BE2C (cell line): ENCODE data around the gene ACAP1.
"Not testable (repeated sequence)": the region's sequence is repeated elsewhere in the genome, so short reads cannot be mapped to it uniquely, and the experiment has no call there.

Experiments
- DNase-seq: peaks from one replicate; pipeline ENCODE4 v3.0.0-alpha.2; 2020
- H3K27me3 ChIP-seq: fragments of 250-450 bp; sonication (Bioruptor Pico); 2 replicates; pipeline ENCODE4 v1.5.1; 2020; ENCODE audit warnings: mild to moderate bottlenecking
- H3K36me3 ChIP-seq: fragments of 250-450 bp; sonication (Bioruptor Pico); 2 replicates; pipeline ENCODE4 v1.5.1; 2020; ENCODE audit warnings: mild to moderate bottlenecking
- H3K4me1 ChIP-seq: fragments of 250-450 bp; sonication (Bioruptor Pico); 2 replicates; pipeline ENCODE4 v1.5.1; 2020
- H3K4me3 ChIP-seq: 2 replicates; pipeline ENCODE4 v1.5.1; 2011; ENCODE audit warnings: low read depth, low read length
- H3K9me3 ChIP-seq: fragments of 250-450 bp; sonication (Bioruptor Pico); 2 replicates; pipeline ENCODE4 v1.5.1; 2020
- TF ChIP-seq, protein P1 (sequence below): IDR thresholded peaks from 2 replicates; pipeline ENCODE4 v1.5.1; 2012; ENCODE audit warnings: mild to moderate bottlenecking, low read depth, low read length

ACAP1 gene

DNA sequence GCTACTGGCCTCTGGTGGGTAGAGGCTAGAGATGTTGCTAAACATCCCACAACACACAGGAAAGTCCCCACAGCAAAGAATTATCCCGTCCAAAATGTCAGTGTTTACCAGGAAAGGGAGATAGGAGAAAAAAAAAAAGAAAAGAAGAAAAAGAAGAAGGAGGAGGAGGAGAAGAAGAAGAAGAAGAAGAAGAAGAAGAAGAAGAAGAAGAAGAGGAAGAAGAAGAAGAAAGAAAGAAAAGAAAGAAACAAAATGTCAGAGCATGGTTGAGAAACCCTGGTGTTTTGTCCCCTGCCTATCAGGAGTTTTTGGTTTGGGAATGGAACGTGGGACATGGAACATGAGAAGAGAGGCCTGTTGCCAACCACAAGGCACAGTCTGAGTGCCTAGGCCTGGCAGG, 21.1 kb downstream of the ACAP1 start:
- H3K27me3 ChIP-seq: no peaks in the 10 kb centered on the region
- TF ChIP-seq, protein P1, sequence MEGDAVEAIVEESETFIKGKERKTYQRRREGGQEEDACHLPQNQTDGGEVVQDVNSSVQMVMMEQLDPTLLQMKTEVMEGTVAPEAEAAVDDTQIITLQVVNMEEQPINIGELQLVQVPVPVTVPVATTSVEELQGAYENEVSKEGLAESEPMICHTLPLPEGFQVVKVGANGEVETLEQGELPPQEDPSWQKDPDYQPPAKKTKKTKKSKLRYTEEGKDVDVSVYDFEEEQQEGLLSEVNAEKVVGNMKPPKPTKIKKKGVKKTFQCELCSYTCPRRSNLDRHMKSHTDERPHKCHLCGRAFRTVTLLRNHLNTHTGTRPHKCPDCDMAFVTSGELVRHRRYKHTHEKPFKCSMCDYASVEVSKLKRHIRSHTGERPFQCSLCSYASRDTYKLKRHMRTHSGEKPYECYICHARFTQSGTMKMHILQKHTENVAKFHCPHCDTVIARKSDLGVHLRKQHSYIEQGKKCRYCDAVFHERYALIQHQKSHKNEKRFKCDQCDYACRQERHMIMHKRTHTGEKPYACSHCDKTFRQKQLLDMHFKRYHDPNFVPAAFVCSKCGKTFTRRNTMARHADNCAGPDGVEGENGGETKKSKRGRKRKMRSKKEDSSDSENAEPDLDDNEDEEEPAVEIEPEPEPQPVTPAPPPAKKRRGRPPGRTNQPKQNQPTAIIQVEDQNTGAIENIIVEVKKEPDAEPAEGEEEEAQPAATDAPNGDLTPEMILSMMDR: no peak
- H3K4me1 ChIP-seq: no peaks in the 10 kb centered on the region
- H3K9me3 ChIP-seq: no peaks in the 10 kb centered on the region
- H3K4me3 ChIP-seq: no peak overlapping the region
- H3K36me3 ChIP-seq: no peaks in the 10 kb centered on the region
- DNase-seq: no peak

DNA sequence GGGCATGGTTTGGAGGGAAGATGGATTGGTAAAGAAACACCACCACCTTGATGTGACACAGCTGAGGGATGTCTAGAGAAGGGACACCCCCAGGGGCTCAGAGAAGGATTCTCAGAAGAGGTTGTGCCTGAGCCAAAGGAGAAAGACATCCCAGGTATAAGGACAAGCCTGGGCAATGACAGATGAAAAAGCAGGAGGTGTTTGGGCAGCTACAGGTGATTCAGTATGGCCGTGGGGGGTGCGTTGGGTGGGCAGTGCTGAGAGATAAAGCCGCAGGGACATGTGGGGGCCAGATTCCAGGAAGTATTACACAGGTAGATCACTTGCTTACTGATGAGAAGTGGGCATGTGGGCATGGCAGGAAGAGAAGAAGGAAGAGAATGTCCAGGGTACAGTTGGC, 25.6 kb downstream of the ACAP1 start:
- Histone ChIP-seq H3K4me1 (no peaks in the 10 kb centered on the region), H3K9me3 (no peaks in the 10 kb centered on the region), H3K4me3 (no peak overlapping the region), H3K36me3 (no peaks in the 10 kb centered on the region), H3K27me3 (no peaks in the 10 kb centered on the region)
- DNase-seq: no peak
- TF ChIP-seq, protein P1: no peak

DNA sequence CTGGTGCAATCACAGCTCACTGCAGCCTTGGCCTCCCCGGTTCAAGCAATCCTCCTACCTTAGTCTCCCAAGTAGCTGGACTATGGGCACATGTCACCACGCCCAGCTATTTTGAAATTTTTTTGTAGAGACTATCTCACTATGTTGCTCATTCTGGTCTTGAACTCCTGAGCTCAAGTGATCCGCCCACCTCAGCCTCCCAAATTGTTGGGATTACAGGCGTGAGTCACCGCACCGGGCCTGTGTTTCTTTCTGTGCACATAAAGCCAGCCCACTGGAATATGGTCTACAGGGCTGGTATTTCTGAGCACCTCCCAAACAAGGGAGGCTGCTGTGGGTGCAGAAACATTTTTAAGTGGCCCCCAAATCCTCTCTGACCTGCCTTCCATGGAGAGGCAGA, 27.0 kb downstream of the ACAP1 start:
- Histone ChIP-seq H3K36me3 (no peaks in the 10 kb centered on the region), H3K4me3 (no peak overlapping the region), H3K4me1 (no peaks in the 10 kb centered on the region), H3K27me3 (no peaks in the 10 kb centered on the region), H3K9me3 (no peaks in the 10 kb centered on the region)
- DNase-seq: no peak
- TF ChIP-seq, protein P1: no peak

- DNase-seq, H3K4me3 ChIP-seq, H3K9me3 ChIP-seq, H3K36me3 ChIP-seq, H3K27me3 ChIP-seq, H3K4me1 ChIP-seq: not testable (repeated sequence)
These were observed 29.6 kb downstream of the ACAP1 start for GRCh38 chr17:7365963-7366362.

- Histone ChIP-seq H3K4me3 (no peak overlapping the region), H3K27me3 (no peaks in the 10 kb centered on the region), H3K36me3 (no peaks in the 10 kb centered on the region), H3K9me3 (no peaks in the 10 kb centered on the region), H3K4me1 (no peaks in the 10 kb centered on the region)
- DNase-seq: no peak
- TF ChIP-seq, protein P1: no peak
These were observed 30.8 kb downstream of the ACAP1 start for GRCh38 chr17:7367083-7367482.

- Histone ChIP-seq H3K4me3 (no peak overlapping the region), H3K9me3 (no peaks in the 10 kb centered on the region), H3K27me3 (no peaks in the 10 kb centered on the region), H3K36me3 (no peaks in the 10 kb centered on the region), H3K4me1 (no peaks in the 10 kb centered on the region)
- TF ChIP-seq, protein P1: no peak
- DNase-seq: no peak
These were observed 31.7 kb downstream of the ACAP1 start for GRCh38 chr17:7367918-7368598.

GRCh38 chr17:7368599-7368994, 32.3 kb downstream of the ACAP1 start:
- not testable (repeated sequence) for DNase-seq, H3K9me3 ChIP-seq, H3K4me3 ChIP-seq, H3K36me3 ChIP-seq, H3K27me3 ChIP-seq, H3K4me1 ChIP-seq
